Urinary bladder (tissue), 4 donors: ENCODE results near the gene PPRC1. TPM values are rescaled to one million over a fixed set of nuclear protein-coding genes. Genes with fewer than 3 reads are reported as not detected.
"Not testable (repeated sequence)": the region's sequence is repeated elsewhere in the genome, so short reads cannot be mapped to it uniquely, and the experiment has no call there.

ENCODE experiments used
- DNase-seq: peaks from one replicate; pipeline ENCODE4 v3.0.0-alpha.2; 2015; ENCODE audit errors: extremely low spot score
- H3K27ac ChIP-seq: one replicate; pipeline ENCODE4 v1.5.1; 2013; ENCODE audit warnings: low read depth, mild to moderate bottlenecking, moderate library complexity
- H3K36me3 ChIP-seq: one replicate; pipeline ENCODE4 v1.6.1; 2013; ENCODE audit warnings: mild to moderate bottlenecking, moderate library complexity; ENCODE audit not compliant: insufficient read depth
- H3K4me1 ChIP-seq: one replicate; pipeline ENCODE4 v1.6.1; 2013; ENCODE audit warnings: mild to moderate bottlenecking, moderate library complexity; ENCODE audit not compliant: insufficient read depth
- H3K4me3 ChIP-seq: one replicate; pipeline ENCODE4 v1.5.1; 2013; ENCODE audit warnings: low read depth, low read length
- WGBS: extraction: QIAGEN DNeasy Blood & Tissue Kit; methylation state at CpG from one replicate; pipeline ENCODE4 v1.1.7; 2013; 5-methylcytosine and 5-hydroxymethylcytosine counted together
- polyA plus RNA-seq: library from polyadenylated mRNA; stranded (reverse); fragments of 200-250 nt; gene quantifications from one replicate; pipeline ENCODE4 v1.2.3, GENCODE V29; 2013
- total RNA-seq: library from RNA; depleted of rRNA; stranded (reverse); fragments of >200 nt; gene quantifications from one replicate; pipeline ENCODE4 v1.2.3, GENCODE V29; 2014
- donor health status: healthy with polysubstance abuse.
- donor health status: healthy.

The PPRC1 gene
- total and polyA plus RNA-seq, 2 donors = 12.1 to 20.7 TPM

- DNase-seq = no peak
- WGBS = 50% methylated on average over 3 of the region's 3 CpGs
- H3K4me1 ChIP-seq = no peaks in the 10 kb centered on the region
- no peaks in the 10 kb centered on the region for H3K36me3 ChIP-seq
- no peak overlapping the region for H3K4me3 ChIP-seq
- no peak overlapping the region for H3K27ac ChIP-seq
Measured at GRCh38 chr10:102170602-102171001, 37.8 kb downstream of the PPRC1 start.

GRCh38 chr10:102172288-102172687, 39.4 kb downstream of the PPRC1 start:
- H3K4me3 ChIP-seq = no peak overlapping the region
- no peaks in the 10 kb centered on the region for H3K36me3 ChIP-seq
- no peaks in the 10 kb centered on the region for H3K4me1 ChIP-seq
- DNase-seq = no peak
- H3K27ac ChIP-seq = no peak overlapping the region
- WGBS = 91% methylated on average over 8 of the region's 8 CpGs

- no peak overlapping the region for H3K4me3 ChIP-seq
- 50% methylated on average over 4 of the region's 4 CpGs for WGBS
- no peak for DNase-seq
- H3K36me3 ChIP-seq = no peaks in the 10 kb centered on the region
- H3K4me1 ChIP-seq = no peaks in the 10 kb centered on the region
- H3K27ac ChIP-seq = no peak overlapping the region
Measured at GRCh38 chr10:102175415-102175814, 42.6 kb downstream of the PPRC1 start.

- no peak for DNase-seq
- Histone ChIP-seq H3K27ac (no peak overlapping the region), H3K4me1 (no peaks in the 10 kb centered on the region), H3K36me3 (no peaks in the 10 kb centered on the region), H3K4me3 (no peak overlapping the region)
- 84% methylated on average over 2 of the region's 2 CpGs for WGBS
Measured at GRCh38 chr10:102184606-102185005, 51.8 kb downstream of the PPRC1 start.

GRCh38 chr10:102185272-102185671, 52.4 kb downstream of the PPRC1 start:
- WGBS = 56% methylated on average over 2 of the region's 2 CpGs

GRCh38 chr10:102185811-102186527, 53.1 kb downstream of the PPRC1 start:
- WGBS = 67% methylated on average over 15 of the region's 15 CpGs
- no peak for DNase-seq
- Histone ChIP-seq H3K4me1 (no peaks in the 10 kb centered on the region), H3K36me3 (no peaks in the 10 kb centered on the region), H3K27ac (no peak overlapping the region), H3K4me3 (no peak overlapping the region)

More at GRCh38 chr10:102185272-102185671, 52.4 kb downstream of the PPRC1 start:
- Histone ChIP-seq H3K4me1 (no peaks in the 10 kb centered on the region), H3K27ac (no peak overlapping the region), H3K36me3 (no peaks in the 10 kb centered on the region), H3K4me3 (no peak overlapping the region)
- no peak for DNase-seq

GRCh38 chr10:102188298-102188940, 55.6 kb downstream of the PPRC1 start:
- Histone ChIP-seq H3K4me1 (no peaks in the 10 kb centered on the region), H3K36me3 (no peaks in the 10 kb centered on the region), H3K4me3 (no peak overlapping the region), H3K27ac (no peak overlapping the region)
- 67% methylated on average over 3 of the region's 3 CpGs for WGBS
- no peak for DNase-seq

- 70% methylated on average over 7 of the region's 7 CpGs for WGBS
- not testable (repeated sequence) for H3K4me3 ChIP-seq, H3K4me1 ChIP-seq, DNase-seq, H3K36me3 ChIP-seq, H3K27ac ChIP-seq
Measured at GRCh38 chr10:102188941-102189898, 56.4 kb downstream of the PPRC1 start.

- H3K4me1 ChIP-seq = no peaks in the 10 kb centered on the region
- no peak for DNase-seq
- H3K27ac ChIP-seq = no peak overlapping the region
- H3K36me3 ChIP-seq = no peaks in the 10 kb centered on the region
- 81% methylated on average over 7 of the region's 7 CpGs for WGBS
- no peak overlapping the region for H3K4me3 ChIP-seq
Measured at GRCh38 chr10:102191956-102192355, 59.1 kb downstream of the PPRC1 start.

- Histone ChIP-seq H3K4me1 (no peaks in the 10 kb centered on the region), H3K36me3 (no peaks in the 10 kb centered on the region), H3K27ac (no peak overlapping the region), H3K4me3 (no peak overlapping the region)
- 79% methylated on average over 6 of the region's 6 CpGs for WGBS
- no peak for DNase-seq
Measured at GRCh38 chr10:102195296-102195870, 62.5 kb downstream of the PPRC1 start.

- Histone ChIP-seq H3K4me3 (no peak overlapping the region), H3K4me1 (no peaks in the 10 kb centered on the region), H3K27ac (no peak overlapping the region), H3K36me3 (no peaks in the 10 kb centered on the region)
- DNase-seq = no peak
- WGBS = 69% methylated on average over 2 of the region's 2 CpGs
Measured at GRCh38 chr10:102196893-102197292, 64.1 kb downstream of the PPRC1 start.

- DNase-seq = no peak
- Histone ChIP-seq H3K36me3 (no peaks in the 10 kb centered on the region), H3K27ac (no peak overlapping the region), H3K4me1 (no peaks in the 10 kb centered on the region), H3K4me3 (no peak overlapping the region)
- 74% methylated on average over 2 of the region's 2 CpGs for WGBS
Measured at GRCh38 chr10:102198027-102198426, 65.2 kb downstream of the PPRC1 start.
